ENCODE data around the gene TLE5. TPM values are rescaled to one million over a fixed set of nuclear protein-coding genes. Genes with fewer than 3 reads are reported as not detected.
A peak's percentile ranks its signal among the peaks of the same experiment; 100 is the strongest.

The TLE5 gene
- polyA plus RNA-seq, 2 of the 4 experiments (the other 2 are of a cell fraction) = 171 to 216 TPM

- Histone ChIP-seq H3K4me2 (no peak overlapping the region), H3K9me3 (no peaks in the 10 kb centered on the region), H3K4me3 (no peak overlapping the region), H3K4me1 (peaks cover 21% of the 10 kb centered on the region), H3K27ac (no peak overlapping the region)
- CTCF ChIA-PET = no interaction called here
- TF ChIP-seq CEBPB (IDR thresholded peaks at IDR 0.05) (0 out of 4 replicates have a peak, but pooled peaks of 1 of the 2 experiments have one; percentile 19), RAD21 (conservative IDR thresholded peaks at IDR 0.05 in 1 of 2, IDR thresholded peaks at IDR 0.05 in 1 of 2) (no peak), ATOH8 (CRISPR knock-in tag; IDR thresholded peaks at IDR 0.05; ENCODE audit: low read depth) (no peak)
- no peak for DNase-seq (ENCODE audit: low read depth in 1 of 2, low spot score in 1 of 2)
- 97% methylated on average over 3 of the region's 3 CpGs for WGBS (ENCODE audit: missing lambda C conversion rate)
- no peak for ATAC-seq
- POLR2A ChIA-PET = no interaction called here
- no peak for FAIRE-seq
These were observed 13.2 kb downstream of the TLE5 start for GRCh38 chr19:3049089-3049488.

GRCh38 chr19:3048190-3048533 is 14.1 kb downstream of the TLE5 start:
- H3K27ac ChIP-seq = peak overlapping the region; percentile 18 to 79; a peak in 3 of 6 replicates
- ATAC-seq (no peak), FAIRE-seq (no peak), DNase-seq (ENCODE audit: low read depth in 1 of 2, low spot score in 1 of 2) (no peak)
- CTCF ChIA-PET = interaction anchor here (0.9 to 1.5 kb wide), 2 partner anchors 61 to 114 kb away, joined by 3 to 4 read pairs; no protein-coding TSS in a partner anchor
- TF ChIP-seq EHMT2 (IDR thresholded peaks at IDR 0.05; ENCODE audit: low read depth) (no peak), REST (IDR thresholded peaks at IDR 0.05) (no peak), HMGXB4 (CRISPR knock-in tag; IDR thresholded peaks at IDR 0.05; ENCODE audit: borderline replicate concordance) (no peak), HOXA7 (CRISPR knock-in tag; IDR thresholded peaks at IDR 0.05) (no peak), RNF2 (IDR thresholded peaks at IDR 0.05; ENCODE audit: borderline replicate concordance, low read depth) (no peak), CBX8 (IDR thresholded peaks at IDR 0.05) (no peak)
- H3K4me1 ChIP-seq = peaks cover 11% of the 10 kb centered on the region
- H3K9me3 ChIP-seq = no peaks in the 10 kb centered on the region
- peak overlapping the region; percentile 81 for H3K4me2 ChIP-seq
- POLR2A ChIA-PET = interaction anchor here (0.6 kb wide), 1 partner anchor 939 kb away, joined by 4 read pairs; no protein-coding TSS in a partner anchor
- 86% methylated on average over 5 of the region's 5 CpGs for WGBS (ENCODE audit: missing lambda C conversion rate)
- peak overlapping the region; percentile 39; the same call in 2 of the 3 replicates for H3K4me3 ChIP-seq

- no peaks in the 10 kb centered on the region for H3K9me3 ChIP-seq
- ATAC-seq (peak; percentile 65 to 85; a peak in 5 of 6 replicates), FAIRE-seq (no peak), DNase-seq (ENCODE audit: low read depth in 1 of 2, low spot score in 1 of 2) (peak; percentile 52 to 77)
- CTCF ChIA-PET = interaction anchor here (0.9 to 1.5 kb wide), 2 partner anchors 61 to 115 kb away, joined by 3 to 4 read pairs; no protein-coding TSS in a partner anchor
- TF ChIP-seq HEYL (CRISPR knock-in tag; IDR thresholded peaks at IDR 0.05) (no peak), NFE2L2 (conservative IDR thresholded peaks at IDR 0.05; ENCODE audit: low read length) (no peak), PBX3 (IDR thresholded peaks at IDR 0.05) (no peak), TFCP2L1 (CRISPR knock-in tag; IDR thresholded peaks at IDR 0.05) (no peak), EHMT2 (IDR thresholded peaks at IDR 0.05; ENCODE audit: low read depth) (no peak), EP300 (IDR thresholded peaks at IDR 0.05) (no peak), NPAS2 (CRISPR knock-in tag; IDR thresholded peaks at IDR 0.05; ENCODE audit: borderline replicate concordance) (no peak), JUN (IDR thresholded peaks at IDR 0.05) (no peak), PHF8 (IDR thresholded peaks at IDR 0.05; ENCODE audit: borderline replicate concordance, low read depth) (no peak), BHLHE40 (IDR thresholded peaks at IDR 0.05; ENCODE audit: low read depth, low read length) (no peak), NR3C1 (IDR thresholded peaks at IDR 0.05) (no peak), KDM1A (IDR thresholded peaks at IDR 0.05; ENCODE audit: low read depth) (no peak), JUNB (IDR thresholded peaks at IDR 0.05) (no peak), FOSL2 (IDR thresholded peaks at IDR 0.05) (no peak), FOSL2 (CRISPR knock-in tag; IDR thresholded peaks at IDR 0.05) (no peak), RCOR1 (IDR thresholded peaks at IDR 0.05; ENCODE audit: low read depth, low read length) (no peak), CBX2 (IDR thresholded peaks at IDR 0.05; ENCODE audit: borderline replicate concordance, low read depth) (no peak)
- 16% methylated on average over 27 of the region's 28 CpGs for WGBS (ENCODE audit: missing lambda C conversion rate)
- H3K4me2 ChIP-seq = peak overlapping the region; percentile 81
- H3K4me3 ChIP-seq = peak overlapping the region; percentile 39
- H3K4me1 ChIP-seq = peaks cover 9% of the 10 kb centered on the region; the same call in 2 of the 3 replicates
- H3K27ac ChIP-seq = peak overlapping the region; percentile 49 to 79; a peak in 4 of 6 replicates
- POLR2A ChIA-PET = no interaction called here
These were observed 14.7 kb downstream of the TLE5 start for GRCh38 chr19:3047496-3048189.
